HG03025 (cell line): Measurements from ENCODE around the gene PIP5KL1.

Source experiments
- ATAC-seq: cut with Tn5 transposase; IDR thresholded peaks from one replicate; pipeline ENCODE4 v1.9.1; 2021; ENCODE audit warnings: mild to moderate bottlenecking, moderate library complexity; ENCODE audit not compliant: unreplicated experiment, low FRiP score

PIP5KL1 gene, protein sequence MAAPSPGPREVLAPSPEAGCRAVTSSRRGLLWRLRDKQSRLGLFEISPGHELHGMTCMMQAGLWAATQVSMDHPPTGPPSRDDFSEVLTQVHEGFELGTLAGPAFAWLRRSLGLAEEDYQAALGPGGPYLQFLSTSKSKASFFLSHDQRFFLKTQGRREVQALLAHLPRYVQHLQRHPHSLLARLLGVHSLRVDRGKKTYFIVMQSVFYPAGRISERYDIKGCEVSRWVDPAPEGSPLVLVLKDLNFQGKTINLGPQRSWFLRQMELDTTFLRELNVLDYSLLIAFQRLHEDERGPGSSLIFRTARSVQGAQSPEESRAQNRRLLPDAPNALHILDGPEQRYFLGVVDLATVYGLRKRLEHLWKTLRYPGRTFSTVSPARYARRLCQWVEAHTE

DNA sequence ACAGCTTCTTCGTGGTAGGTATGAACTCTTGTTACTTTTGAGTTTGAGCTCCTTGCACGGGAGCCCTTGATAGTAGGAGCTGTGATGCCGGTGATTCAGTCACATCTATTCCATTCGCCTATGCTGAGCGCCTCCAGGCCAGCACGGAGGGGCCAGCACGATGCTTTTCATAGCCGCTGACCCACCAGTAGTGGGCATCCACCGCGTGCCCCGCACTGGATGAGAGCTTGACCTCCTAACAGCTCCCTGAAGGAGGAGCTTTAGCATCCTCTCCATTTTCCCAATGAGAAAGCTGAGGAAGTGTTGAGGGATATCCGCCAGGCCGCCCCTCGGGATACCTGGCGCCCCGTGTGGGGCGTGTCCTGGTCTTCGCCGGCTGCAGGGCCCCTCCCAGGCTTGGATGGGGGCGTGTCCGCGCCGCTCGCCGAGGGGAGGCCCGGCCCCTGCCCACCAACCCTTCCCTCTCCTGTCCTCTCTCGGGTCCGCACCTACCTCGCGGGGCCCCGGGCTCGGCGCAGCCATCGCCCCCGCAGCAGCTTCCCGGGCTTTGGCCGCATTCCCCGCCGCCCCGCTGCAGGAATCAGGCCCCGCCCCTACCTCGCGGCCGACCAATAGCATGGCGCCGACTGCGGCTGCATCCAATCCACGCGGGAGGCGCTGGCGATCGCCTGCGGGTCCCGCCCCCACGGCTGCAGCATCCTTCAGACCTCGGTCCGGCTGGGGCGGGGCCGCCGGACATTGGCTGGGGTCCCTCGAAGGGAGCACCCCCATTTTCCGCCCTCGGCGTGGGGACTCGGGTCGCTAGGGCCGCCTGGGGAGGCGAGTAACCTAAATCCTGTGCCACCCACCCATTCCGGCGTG is at the start of gene PIP5KL1:
PIP5KL1 (minus strand) TSS at position 547 of the 861 bp plus-strand sequence; CDS start at position 522, 25 bp downstream.
- peak; percentile 76 for ATAC-seq

GRCh38 chr9:127980060-127980705 is 49.6 kb upstream of the PIP5KL1 start:
- ATAC-seq, result peak; percentile 36

DNA sequence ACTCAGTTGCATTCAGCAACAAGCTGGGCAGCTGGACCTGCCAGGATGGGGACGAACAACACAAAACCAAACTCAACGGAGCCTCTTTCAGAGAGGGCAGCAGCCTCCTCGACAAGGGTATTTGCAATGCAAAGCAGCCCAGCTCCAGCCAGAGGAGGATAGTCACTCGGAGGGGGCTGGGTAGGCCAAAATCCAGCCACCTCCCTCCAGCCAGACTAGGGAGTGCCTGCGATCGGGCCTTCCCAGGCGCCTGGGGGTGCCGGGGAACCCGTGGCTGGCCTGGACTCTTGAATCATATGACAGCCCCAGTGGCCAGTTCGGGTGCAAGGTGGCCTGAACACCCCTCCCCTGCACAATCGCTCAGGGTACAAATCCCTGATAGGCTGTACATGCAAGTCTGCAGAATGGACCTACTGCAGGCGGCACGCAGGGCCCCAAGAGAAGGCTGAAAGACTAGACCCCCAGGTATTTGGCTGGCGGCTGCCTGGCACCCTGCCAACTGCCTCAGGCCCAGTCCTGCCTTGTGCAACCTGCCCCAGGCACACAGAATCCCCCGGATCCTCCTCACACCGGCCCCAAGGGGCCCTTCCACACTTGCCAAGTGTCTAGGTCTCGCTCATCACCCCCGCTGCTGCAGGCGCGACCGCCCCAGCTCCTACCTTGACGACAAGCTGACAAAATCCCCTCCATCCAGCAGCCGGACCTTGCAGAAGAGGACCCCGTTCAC is 48.9 kb upstream of the PIP5KL1 start:
- ATAC-seq, result no peak

- ATAC-seq, result no peak
Observed at GRCh38 chr9:127979015-127979332, 48.4 kb upstream of the PIP5KL1 start.

- no peak for ATAC-seq
Observed at GRCh38 chr9:127977884-127978647, 47.5 kb upstream of the PIP5KL1 start.

DNA sequence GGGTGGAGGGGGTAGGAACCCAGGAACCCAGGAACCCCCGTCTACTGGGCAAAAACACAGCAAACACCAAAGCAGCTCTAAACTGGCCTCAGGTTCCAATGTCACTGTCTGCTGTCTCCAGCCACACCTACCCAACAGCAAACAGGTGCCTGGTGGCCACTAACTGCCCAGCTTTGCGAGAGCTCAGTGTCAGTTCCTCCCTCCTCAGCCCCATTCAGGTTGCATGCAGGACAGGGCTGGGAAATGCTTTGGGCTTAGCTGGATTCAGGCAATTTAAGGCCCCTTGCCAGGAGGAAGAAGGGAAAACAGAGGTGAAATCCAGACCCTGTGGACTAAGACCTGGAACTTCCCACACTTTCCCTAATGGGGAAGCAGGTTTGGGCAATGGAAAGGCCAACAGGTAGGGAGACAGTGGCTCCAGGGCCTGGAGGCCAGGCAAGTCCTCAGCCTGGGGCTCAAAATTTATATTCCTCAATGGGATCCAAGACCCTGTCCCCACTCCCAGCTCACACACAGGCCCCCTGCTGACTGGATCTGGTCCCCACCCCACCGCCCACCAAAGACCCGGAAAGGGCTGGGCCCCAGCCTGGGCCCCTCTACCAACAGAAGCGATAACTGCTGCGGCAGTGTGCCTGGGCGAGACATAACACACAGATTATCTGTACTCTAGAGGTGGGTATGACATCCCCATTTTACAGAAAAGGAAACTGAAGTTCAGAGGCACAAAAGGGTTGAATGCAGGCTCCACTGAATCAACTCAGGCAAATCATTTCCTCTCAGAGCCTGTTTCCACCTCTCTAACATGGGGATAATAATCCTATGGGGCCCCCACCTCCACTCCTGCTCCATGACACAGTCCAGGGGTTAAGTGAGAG is 46.7 kb upstream of the PIP5KL1 start:
- ATAC-seq, result no peak

DNA sequence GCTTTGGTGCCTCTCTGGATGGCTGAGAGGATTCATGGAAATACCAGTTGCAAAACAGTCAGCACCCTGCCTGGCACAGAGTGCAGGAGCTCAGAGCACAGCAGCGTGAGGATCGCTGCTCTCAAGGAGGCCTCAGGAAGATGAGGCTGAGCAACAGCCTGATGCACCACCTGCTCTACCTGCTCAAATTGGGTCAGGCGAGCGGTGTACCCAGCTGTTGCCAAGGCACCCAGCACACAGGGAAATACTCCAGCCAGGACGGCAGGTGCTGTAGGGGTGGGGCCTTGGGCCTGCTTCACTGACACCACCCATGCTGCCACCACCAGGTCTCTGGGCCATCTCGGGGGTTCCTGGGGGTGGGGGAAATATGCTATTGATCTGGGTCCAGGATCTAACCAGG is 45.9 kb upstream of the PIP5KL1 start:
- ATAC-seq, result no peak

DNA sequence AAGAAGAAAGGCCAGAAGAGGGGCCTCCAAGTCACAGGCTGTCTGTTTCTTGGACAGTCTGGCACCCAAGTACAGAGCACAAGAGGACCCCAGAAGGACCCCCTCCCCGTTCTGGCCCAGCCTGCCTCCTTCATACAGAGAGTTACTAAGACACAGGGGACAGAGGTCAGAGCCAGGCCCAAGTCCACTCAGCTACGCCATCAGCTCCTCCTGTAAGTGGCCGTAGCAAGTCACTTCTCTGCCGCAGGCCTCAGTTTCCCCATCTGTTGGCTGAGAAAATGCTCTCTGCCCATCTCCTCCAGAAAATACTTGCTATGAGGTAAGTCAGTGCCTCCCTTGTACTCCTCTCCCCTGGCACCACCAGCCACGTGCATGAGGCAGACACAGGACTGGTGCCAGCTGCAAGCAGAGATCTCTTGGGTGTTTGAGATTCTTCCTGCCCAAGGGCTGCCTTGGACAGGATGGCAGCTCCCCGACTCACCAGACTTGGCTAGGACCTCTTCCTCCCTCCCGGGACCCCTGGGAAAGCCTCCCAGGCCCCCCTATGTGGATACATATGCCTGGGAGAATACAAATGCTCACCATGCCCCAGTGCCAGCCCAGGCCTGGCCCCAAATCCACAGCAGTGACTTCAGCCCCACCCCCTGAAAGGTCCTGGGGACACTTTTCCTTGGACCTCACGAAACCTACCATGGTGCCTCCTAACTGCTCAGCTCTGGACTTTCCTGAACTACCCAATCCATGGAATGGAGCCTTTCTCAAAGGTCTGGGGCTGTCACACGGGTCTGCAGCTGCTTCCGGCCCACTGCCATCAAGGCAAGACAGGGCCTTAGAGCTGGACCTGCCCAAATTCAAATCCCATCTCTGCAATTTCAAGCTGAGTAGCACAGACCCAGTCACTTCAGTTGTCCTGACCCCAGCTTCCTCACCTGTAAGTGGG is 45.1 kb upstream of the PIP5KL1 start:
- ATAC-seq, result no peak

GRCh38 chr9:127974769-127975261 is 44.2 kb upstream of the PIP5KL1 start:
- no peak for ATAC-seq

DNA sequence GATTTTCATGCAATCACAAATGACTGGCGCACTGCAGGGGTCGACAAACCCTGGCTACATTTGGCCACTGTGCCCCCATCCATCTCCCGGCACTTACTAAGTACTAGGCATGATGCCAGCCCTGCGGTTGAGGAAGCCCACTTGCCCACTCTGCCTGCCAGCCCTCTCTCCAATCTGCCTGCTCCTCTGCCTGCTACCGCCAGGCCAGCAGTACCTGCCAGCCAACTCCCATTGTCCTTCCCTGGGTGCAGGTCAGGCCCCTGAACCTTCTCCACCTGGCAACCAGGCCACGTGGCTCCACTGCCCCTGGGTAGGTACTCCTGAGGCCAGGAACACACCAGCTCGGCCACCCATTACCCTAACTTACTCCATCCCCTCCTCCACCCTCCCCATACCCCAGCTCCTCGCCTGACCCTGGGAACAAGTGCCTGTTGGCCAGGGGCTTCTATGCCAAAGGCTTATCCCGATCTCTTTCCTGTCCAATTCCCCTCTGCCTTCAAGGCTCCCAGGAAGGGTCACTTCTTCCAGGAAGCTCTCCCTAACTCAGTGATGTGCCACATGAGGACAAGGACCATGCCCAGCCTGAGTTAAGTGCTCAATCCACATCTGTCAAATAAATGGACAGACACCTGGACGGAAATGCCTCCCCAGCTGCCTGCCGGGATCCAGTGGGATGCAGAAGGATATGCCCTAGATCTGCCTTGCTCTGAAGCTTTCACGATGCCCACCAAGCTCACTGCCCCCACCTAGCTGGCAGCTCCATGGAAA is 43.6 kb upstream of the PIP5KL1 start:
- no peak for ATAC-seq

DNA sequence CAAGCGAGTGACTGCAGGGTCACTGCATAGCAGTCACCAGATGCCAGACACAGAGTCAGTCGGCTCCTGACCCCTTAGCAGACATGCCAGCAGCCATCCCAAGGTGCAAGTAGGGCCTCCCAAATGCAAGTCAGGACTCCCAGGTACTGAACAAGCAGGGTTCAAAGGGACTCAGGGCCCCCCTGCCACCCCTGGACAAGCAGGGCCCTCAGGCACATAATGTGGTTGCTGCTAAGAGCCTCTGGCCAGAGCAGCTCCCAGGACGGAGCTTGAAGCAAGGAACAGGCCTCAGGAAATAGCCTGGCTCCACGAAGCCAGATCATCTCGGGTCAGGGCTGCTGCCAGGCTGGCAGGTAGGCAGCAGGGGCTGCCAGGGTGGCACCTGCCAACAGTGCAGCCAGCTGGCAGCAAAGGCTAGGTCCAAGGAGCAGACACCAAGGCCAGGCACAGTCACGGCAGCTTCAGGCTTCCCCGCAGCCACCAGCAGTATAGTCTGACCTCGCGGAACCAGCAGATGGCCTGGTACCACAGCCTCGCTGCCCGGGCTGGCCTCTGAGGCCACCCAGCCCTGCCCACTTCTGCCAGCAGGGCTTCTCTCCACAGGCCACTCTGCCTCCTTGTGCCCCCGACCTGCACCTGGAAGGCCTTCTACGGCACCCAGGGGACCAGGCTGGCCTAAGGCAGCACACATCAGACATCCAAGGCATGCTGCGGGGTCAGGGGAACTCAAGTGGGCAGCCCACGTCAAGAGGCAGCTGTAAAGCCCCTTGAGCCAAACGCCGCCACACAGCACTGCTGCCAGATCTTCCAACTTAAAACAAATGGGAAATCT is 42.8 kb upstream of the PIP5KL1 start:
- no peak for ATAC-seq

GRCh38 chr9:127972236-127972871 is 41.8 kb upstream of the PIP5KL1 start:
- ATAC-seq, result no peak

DNA sequence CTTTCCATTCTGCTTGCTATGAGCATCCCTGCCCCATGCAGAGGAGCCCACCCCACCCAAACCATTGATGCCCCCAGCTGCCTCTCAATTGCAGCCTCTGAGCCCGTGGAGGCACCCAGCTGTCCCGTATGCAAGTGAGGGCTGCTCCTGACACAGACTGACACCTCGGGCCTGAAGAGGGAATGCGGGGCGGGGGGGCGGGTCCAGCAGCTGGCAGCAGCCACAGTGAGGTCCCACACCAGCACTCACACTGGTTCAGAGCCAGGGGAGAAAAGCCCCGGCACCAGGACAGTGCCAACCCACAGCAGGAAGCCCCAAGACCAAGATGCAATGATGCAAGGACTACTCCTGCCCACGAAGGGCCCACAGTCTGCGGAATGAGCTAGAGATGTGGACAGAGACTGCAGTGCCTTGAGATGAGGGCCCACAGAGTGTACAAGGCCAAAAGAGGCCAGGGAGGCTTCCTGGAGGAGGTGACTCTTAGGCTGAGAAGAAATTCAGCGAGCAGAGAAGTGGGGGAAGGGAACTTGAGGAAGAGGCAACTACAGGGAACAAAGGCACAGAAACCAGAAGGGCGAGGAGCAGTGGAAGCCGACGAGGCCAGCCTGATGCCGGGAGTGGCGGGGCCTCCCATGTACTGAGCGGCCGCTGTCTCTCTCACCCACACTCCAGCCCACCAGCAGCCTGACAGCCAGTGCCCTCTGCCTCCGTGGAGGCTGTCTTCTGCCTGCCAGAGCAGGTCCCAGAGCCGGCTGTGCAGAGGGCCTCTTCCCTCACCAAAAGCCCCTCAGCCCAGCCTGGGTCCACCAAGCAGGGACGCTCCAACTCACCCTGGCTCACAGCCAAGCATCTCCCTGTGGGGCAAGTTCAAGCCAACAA is 41.0 kb upstream of the PIP5KL1 start:
- ATAC-seq, result no peak

DNA sequence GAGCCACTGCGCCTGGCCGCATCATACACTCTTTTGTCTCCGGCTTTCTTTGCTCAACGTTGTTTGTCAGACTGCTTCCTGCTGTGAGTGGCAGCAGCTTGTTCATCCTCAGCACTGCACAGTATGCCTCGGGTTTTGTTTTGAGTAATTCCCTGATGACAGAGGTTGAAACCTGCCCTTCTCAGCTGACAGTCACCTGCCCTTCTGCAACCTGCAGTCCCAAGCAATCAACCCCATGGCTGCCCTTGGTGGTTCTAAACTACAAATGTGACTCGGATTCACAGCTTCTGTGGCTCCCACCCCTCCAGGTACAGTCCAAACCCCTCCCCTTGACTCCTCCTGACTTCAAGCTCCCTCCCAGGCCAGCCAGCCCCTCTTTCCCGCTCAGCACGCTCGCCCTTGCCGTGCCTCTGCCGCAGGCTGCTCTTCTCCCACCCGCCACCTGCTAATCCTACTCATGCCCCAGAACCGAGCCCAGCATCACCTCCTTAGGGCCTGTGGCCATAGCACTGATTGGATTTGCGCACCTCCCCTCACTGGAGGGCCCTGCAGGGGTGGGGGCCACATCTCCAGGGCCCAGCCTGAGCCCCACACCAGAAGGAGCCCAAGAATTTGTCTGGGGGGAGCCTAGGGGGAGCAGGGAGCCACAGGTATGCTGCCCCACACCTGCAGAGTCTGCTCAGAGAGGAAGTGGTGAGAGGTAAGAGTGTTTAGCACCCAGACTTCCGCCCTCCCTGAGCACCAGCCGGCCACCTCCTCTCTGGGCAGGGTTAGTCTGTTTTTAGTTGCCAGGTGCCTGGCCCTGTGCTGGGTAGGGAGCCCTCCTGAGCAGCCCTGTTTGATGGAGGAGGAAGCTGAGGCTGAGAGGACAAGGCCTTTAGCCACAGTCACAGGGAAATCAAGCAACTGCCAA is 40.1 kb upstream of the PIP5KL1 start:
- peak; percentile 59 for ATAC-seq
